Esophagus muscularis mucosa (tissue), 4 donors: Measurements from ENCODE around the gene UNC5A. TPM values are rescaled to one million over a fixed set of nuclear protein-coding genes. Genes with fewer than 3 reads are reported as not detected.

Source experiments
- DNase-seq: peaks from one replicate; pipeline ENCODE4 v3.0.0-alpha.2; 2017; ENCODE audit errors: extremely low spot score
- H3K27ac ChIP-seq, 4 donors: fragments of 200-600 bp; sonication (generic); replicated peaks in 1 of 4; 1 replicate in 3 of 4; 2 replicates in 1 of 4; pipeline ENCODE4 v1.5.1; 2016 to 2019; ENCODE audit warnings: mild to moderate bottlenecking in 1 of 4
- H3K27me3 ChIP-seq, 4 donors: fragments of 200-600 bp; sonication (generic); one replicate each; pipeline versions ENCODE4 v1.5.1 to v1.6.0; 2016 to 2019
- H3K36me3 ChIP-seq, 4 donors: fragments of 200-600 bp; sonication (generic); one replicate each; pipeline ENCODE4 v1.5.1; 2016 to 2019
- H3K4me1 ChIP-seq, 4 donors: fragments of 200-600 bp; sonication (generic); one replicate each; pipeline ENCODE4 v1.5.1; 2016 to 2019
- H3K4me3 ChIP-seq, 4 donors: fragments of 200-600 bp; sonication (generic); 1 replicate in 2 of 4; 2 replicates in 2 of 4; pipeline ENCODE4 v1.5.1; 2016 to 2019; ENCODE audit warnings: mild to moderate bottlenecking in 4 of 4, moderate library complexity in 1 of 4
- H3K9me3 ChIP-seq, 4 donors: fragments of 200-600 bp; sonication (generic); 1 replicate in 3 of 4; 2 replicates in 1 of 4; pipeline ENCODE4 v1.5.1; 2016 to 2019
- CTCF ChIP-seq, 3 experiments: fragments of 200-600 bp in 2 of 3; fragments of 450-650 bp in 1 of 3; sonication (generic) in 2 of 3; IDR thresholded peaks; one replicate each; pipeline ENCODE4 v1.5.1; 2017 to 2019; ENCODE audit warnings: antibody characterized with exemption in 3 of 3, mild to moderate bottlenecking in 2 of 3, moderate library complexity in 1 of 3
- EP300 ChIP-seq: sonication (generic); formaldehyde crosslinking; IDR thresholded peaks from one replicate; pipeline ENCODE4 v1.6.1; 2017; ENCODE audit warnings: antibody characterized with exemption
- POLR2A ChIP-seq: fragments of 450-650 bp; IDR thresholded peaks from one replicate; pipeline ENCODE4 v1.6.1; 2017; ENCODE audit warnings: antibody characterized with exemption, moderate library complexity, mild to moderate bottlenecking, low read depth
- POLR2AphosphoS5 ChIP-seq, 2 donors: sonication (generic); formaldehyde crosslinking; IDR thresholded peaks; one replicate each; pipeline ENCODE4 v1.6.1; 2017; ENCODE audit warnings: antibody characterized with exemption in 2 of 2
- WGBS: methylation state at CpG from one replicate; pipeline ENCODE4 v1.1.5; 2018; 5-methylcytosine and 5-hydroxymethylcytosine counted together
- intact Hi-C: fragments of 100-400 bp; cut with DNase I; formaldehyde crosslinking; loops from one replicate; pipeline ENCODE4 v1.15.1; 2023
- total RNA-seq, 4 donors: library from RNA; depleted of rRNA; stranded (reverse); fragments of >200 nt; gene quantifications; one replicate each; pipeline versions ENCODE4 v1.1.0 to v1.2.1, GENCODE V29; 2016

UNC5A gene
- not detected for total RNA-seq

GRCh38 chr5:176810081-176810597 is at the start of gene UNC5A:
Gene UNC5A (plus strand): TSS chr5:176810559. CDS start chr5:176810751, 192 bp downstream.
- no CpG with 5 or more reads among the region's 65 CpGs for WGBS
- no peak for DNase-seq
- Histone ChIP-seq H3K36me3 (no peaks in the 10 kb centered on the region), H3K27ac (no peak within 1 kb of the TSS), H3K4me1 (peaks cover 15 to 30% (median 21%) of the 10 kb centered on the region in 4 donors), H3K9me3 (no peaks in the 10 kb centered on the region), H3K4me3 (peak within 1 kb of the TSS; percentile 44 to 55 (median 46)), H3K27me3 (peaks cover 0 to 94% (median 37%) of the 10 kb centered on the region in 4 donors)
- TF ChIP-seq POLR2AphosphoS5 (IDR thresholded peaks at IDR 0.05) (no peak), CTCF (IDR thresholded peaks at IDR 0.05) (no peak), POLR2A (no peak), EP300 (no peak)
- intact Hi-C loops: no loop called here

- intact Hi-C loops: no loop called here
- H3K9me3 ChIP-seq: peaks cover 0 to 18% (median 8%) of the 10 kb centered on the region in 4 donors
- 94% methylated on average over 2 of the region's 2 CpGs for WGBS
- H3K4me3 ChIP-seq: no peak overlapping the region
- TF ChIP-seq CTCF (IDR thresholded peaks at IDR 0.05) (no peak), POLR2AphosphoS5 (IDR thresholded peaks at IDR 0.05) (no peak), POLR2A (no peak), EP300 (no peak)
- no peaks in the 10 kb centered on the region for H3K36me3 ChIP-seq
- peaks cover 0 to 22% (median 4%) of the 10 kb centered on the region in 4 donors for H3K27me3 ChIP-seq
- H3K27ac ChIP-seq: no peak overlapping the region
- peak; percentile 26 for DNase-seq
- no peaks in the 10 kb centered on the region for H3K4me1 ChIP-seq
Measured at GRCh38 chr5:176761755-176762154, 48.6 kb upstream of the UNC5A start.

GRCh38 chr5:176762489-176762888 is 47.9 kb upstream of the UNC5A start:
- intact Hi-C loops: no loop called here
- 61% methylated on average over 9 of the region's 9 CpGs for WGBS
- peak; percentile 17 for DNase-seq
- TF ChIP-seq POLR2A (no peak), EP300 (no peak), POLR2AphosphoS5 (IDR thresholded peaks at IDR 0.05) (no peak), CTCF (IDR thresholded peaks at IDR 0.05) (no peak)
- Histone ChIP-seq H3K27ac (no peak overlapping the region), H3K4me3 (no peak overlapping the region), H3K36me3 (no peaks in the 10 kb centered on the region), H3K9me3 (peaks cover 0 to 18% (median 8%) of the 10 kb centered on the region in 4 donors), H3K27me3 (peaks cover 0 to 26% (median 2%) of the 10 kb centered on the region in 4 donors), H3K4me1 (no peaks in the 10 kb centered on the region)

GRCh38 chr5:176765687-176766086 is 44.7 kb upstream of the UNC5A start:
- no peak for DNase-seq
- H3K27ac ChIP-seq: no peak overlapping the region
- no peak overlapping the region for H3K4me3 ChIP-seq
- TF ChIP-seq CTCF (IDR thresholded peaks at IDR 0.05) (no peak), EP300 (no peak), POLR2AphosphoS5 (IDR thresholded peaks at IDR 0.05) (no peak), POLR2A (no peak)
- intact Hi-C loops: no loop called here
- 96% methylated on average over 1 of the region's 1 CpG for WGBS
- no peaks in the 10 kb centered on the region for H3K4me1 ChIP-seq
- H3K36me3 ChIP-seq: no peaks in the 10 kb centered on the region
- H3K27me3 ChIP-seq: peaks cover 0 to 50% (median 4%) of the 10 kb centered on the region in 4 donors
- H3K9me3 ChIP-seq: peaks cover 0 to 18% (median 8%) of the 10 kb centered on the region in 4 donors
